ENCODE measurements around the gene ACTG2. TPM values are rescaled to one million over a fixed set of nuclear protein-coding genes. Genes with fewer than 3 reads are reported as not detected.
"Not testable (repeated sequence)": the region's sequence is repeated elsewhere in the genome, so short reads cannot be mapped to it uniquely, and the experiment has no call there.

The ACTG2 gene
- total RNA-seq, 2 experiments from 2014 or later, result not detected

- Mint-ChIP-seq H3K27me3 (peaks cover 9% of the 10 kb centered on the region), H3K36me3 (ENCODE audit: low read depth) (no peaks in the 10 kb centered on the region), H3K27ac (no peak overlapping the region), H3K4me1 (ENCODE audit: low read depth) (peaks cover 12% of the 10 kb centered on the region), H3K4me3 (no peak overlapping the region), H3K9me3 (no peaks in the 10 kb centered on the region)
- CTCF ChIA-PET, result no interaction called here
- Histone ChIP-seq H3K36me3 (ENCODE audit: insufficient read depth, low read length) (no peaks in the 10 kb centered on the region), H3K4me1 (ENCODE audit: insufficient read depth, low read length) (peaks cover 2% of the 10 kb centered on the region), H3K27ac (ENCODE audit: low read depth in 1 of 2, low read length in 2 of 2) (no peak overlapping the region), H3K9me3 (ENCODE audit: control insufficient read depth in 1 of 2, insufficient read depth in 1 of 2, low read length in 2 of 2) (no peaks in the 10 kb centered on the region), H3K4me3 (ENCODE audit: low read length) (no peak overlapping the region), H3K27me3 (ENCODE audit: control insufficient read depth in 1 of 2, insufficient read depth in 2 of 2, low read length in 2 of 2) (no peaks in the 10 kb centered on the region)
- POLR2A ChIA-PET, result no interaction called here
- intact Hi-C loops (cut with DNase I, micrococcal nuclease), result no loop called here
- no peak for ATAC-seq (ENCODE audit: poor library complexity)
- no peak for DNase-seq
- TF ChIP-seq, protein P1, sequence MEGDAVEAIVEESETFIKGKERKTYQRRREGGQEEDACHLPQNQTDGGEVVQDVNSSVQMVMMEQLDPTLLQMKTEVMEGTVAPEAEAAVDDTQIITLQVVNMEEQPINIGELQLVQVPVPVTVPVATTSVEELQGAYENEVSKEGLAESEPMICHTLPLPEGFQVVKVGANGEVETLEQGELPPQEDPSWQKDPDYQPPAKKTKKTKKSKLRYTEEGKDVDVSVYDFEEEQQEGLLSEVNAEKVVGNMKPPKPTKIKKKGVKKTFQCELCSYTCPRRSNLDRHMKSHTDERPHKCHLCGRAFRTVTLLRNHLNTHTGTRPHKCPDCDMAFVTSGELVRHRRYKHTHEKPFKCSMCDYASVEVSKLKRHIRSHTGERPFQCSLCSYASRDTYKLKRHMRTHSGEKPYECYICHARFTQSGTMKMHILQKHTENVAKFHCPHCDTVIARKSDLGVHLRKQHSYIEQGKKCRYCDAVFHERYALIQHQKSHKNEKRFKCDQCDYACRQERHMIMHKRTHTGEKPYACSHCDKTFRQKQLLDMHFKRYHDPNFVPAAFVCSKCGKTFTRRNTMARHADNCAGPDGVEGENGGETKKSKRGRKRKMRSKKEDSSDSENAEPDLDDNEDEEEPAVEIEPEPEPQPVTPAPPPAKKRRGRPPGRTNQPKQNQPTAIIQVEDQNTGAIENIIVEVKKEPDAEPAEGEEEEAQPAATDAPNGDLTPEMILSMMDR (IDR thresholded peaks at IDR 0.05), result no peak
These were observed 7.4 kb upstream of the ACTG2 start for GRCh38 chr2:73885406-73885805.

GRCh38 chr2:73886357-73886756 is 6.5 kb upstream of the ACTG2 start:
- Mint-ChIP-seq H3K4me1 (ENCODE audit: low read depth) (peaks cover 12% of the 10 kb centered on the region), H3K4me3 (no peak overlapping the region), H3K27ac (no peak overlapping the region), H3K27me3 (peaks cover 9% of the 10 kb centered on the region), H3K36me3 (ENCODE audit: low read depth) (no peaks in the 10 kb centered on the region), H3K9me3 (no peaks in the 10 kb centered on the region)
- TF ChIP-seq, protein P1 (IDR thresholded peaks at IDR 0.05), result no peak
- ChIA-PET POLR2A (no interaction called here), CTCF (no interaction called here)
- intact Hi-C loops (cut with DNase I, micrococcal nuclease), result no loop called here
- Histone ChIP-seq H3K4me3 (ENCODE audit: low read length) (no peak overlapping the region), H3K9me3 (ENCODE audit: control insufficient read depth in 1 of 2, insufficient read depth in 1 of 2, low read length in 2 of 2) (no peaks in the 10 kb centered on the region), H3K36me3 (ENCODE audit: insufficient read depth, low read length) (no peaks in the 10 kb centered on the region), H3K4me1 (ENCODE audit: insufficient read depth, low read length) (peaks cover 2% of the 10 kb centered on the region), H3K27me3 (ENCODE audit: control insufficient read depth in 1 of 2, insufficient read depth in 2 of 2, low read length in 2 of 2) (no peaks in the 10 kb centered on the region), H3K27ac (ENCODE audit: low read depth in 1 of 2, low read length in 2 of 2) (no peak overlapping the region)
- no peak for DNase-seq
- no peak for ATAC-seq (ENCODE audit: poor library complexity)

- H3K27me3 ChIP-seq (ENCODE audit: control insufficient read depth in 1 of 2, insufficient read depth in 2 of 2, low read length in 2 of 2); H3K4me1 ChIP-seq (ENCODE audit: insufficient read depth, low read length); DNase-seq; CTCF ChIA-PET; ATAC-seq (ENCODE audit: poor library complexity); H3K9me3 ChIP-seq (ENCODE audit: control insufficient read depth in 1 of 2, insufficient read depth in 1 of 2, low read length in 2 of 2); H3K27ac Mint-ChIP-seq; H3K9me3 Mint-ChIP-seq; H3K36me3 ChIP-seq (ENCODE audit: insufficient read depth, low read length); H3K27ac ChIP-seq (ENCODE audit: low read depth in 1 of 2, low read length in 2 of 2); intact Hi-C loops (cut with DNase I, micrococcal nuclease); H3K4me3 ChIP-seq (ENCODE audit: low read length); H3K36me3 Mint-ChIP-seq (ENCODE audit: low read depth); H3K4me3 Mint-ChIP-seq; H3K27me3 Mint-ChIP-seq; POLR2A ChIA-PET: not testable (repeated sequence)
- H3K4me1 Mint-ChIP-seq (ENCODE audit: low read depth), result peaks cover 12% of the 10 kb centered on the region
These were observed 5.0 kb upstream of the ACTG2 start for GRCh38 chr2:73887596-73888353.

- Mint-ChIP-seq H3K4me1 (ENCODE audit: low read depth) (peaks cover 12% of the 10 kb centered on the region), H3K4me3 (no peak overlapping the region), H3K27me3 (peaks cover 2% of the 10 kb centered on the region), H3K9me3 (no peaks in the 10 kb centered on the region), H3K27ac (no peak overlapping the region), H3K36me3 (ENCODE audit: low read depth) (no peaks in the 10 kb centered on the region)
- Histone ChIP-seq H3K27ac (ENCODE audit: low read depth in 1 of 2, low read length in 2 of 2) (no peak overlapping the region), H3K4me3 (ENCODE audit: low read length) (no peak overlapping the region), H3K9me3 (ENCODE audit: control insufficient read depth in 1 of 2, insufficient read depth in 1 of 2, low read length in 2 of 2) (no peaks in the 10 kb centered on the region), H3K27me3 (ENCODE audit: control insufficient read depth in 1 of 2, insufficient read depth in 2 of 2, low read length in 2 of 2) (no peaks in the 10 kb centered on the region), H3K36me3 (ENCODE audit: insufficient read depth, low read length) (no peaks in the 10 kb centered on the region), H3K4me1 (ENCODE audit: insufficient read depth, low read length) (peaks cover 2% of the 10 kb centered on the region)
- ChIA-PET CTCF (no interaction called here), POLR2A (interaction anchor here (0.6 kb wide), 1 partner anchor 312 kb away, joined by 3 read pairs; no protein-coding TSS in a partner anchor)
- intact Hi-C loops (cut with DNase I, micrococcal nuclease), result no loop called here
- DNase-seq (no peak), ATAC-seq (ENCODE audit: poor library complexity) (no peak)
- TF ChIP-seq, protein P1 (IDR thresholded peaks at IDR 0.05), result no peak
These were observed 4.4 kb upstream of the ACTG2 start for GRCh38 chr2:73888388-73888787.
